GM19240 (cell line): Measurements from ENCODE around the gene STX18.

Experiments
- DNase-seq: peaks from one replicate; pipeline ENCODE4 v3.0.0; 2011; ENCODE audit warnings: low spot score; ENCODE audit not compliant: insufficient read length

Gene STX18

GRCh38 chr4:4386296-4386735 lies 155.5 kb downstream of the STX18 start:
- no peak for DNase-seq

- no peak for DNase-seq
Observed at GRCh38 chr4:4385729-4386295, 156.0 kb downstream of the STX18 start.

GRCh38 chr4:4384837-4385236 lies 157.0 kb downstream of the STX18 start:
- no peak for DNase-seq

- DNase-seq = no peak
Observed at GRCh38 chr4:4383085-4383484, 158.8 kb downstream of the STX18 start.

- DNase-seq = no peak
Observed at GRCh38 chr4:4379540-4380087, 162.2 kb downstream of the STX18 start.

- DNase-seq = no peak
Observed at GRCh38 chr4:4377732-4378460, 164.0 kb downstream of the STX18 start.

- DNase-seq = no peak
Observed at GRCh38 chr4:4377191-4377590, 164.7 kb downstream of the STX18 start.

- DNase-seq = no peak
Observed at GRCh38 chr4:4376074-4376473, 165.8 kb downstream of the STX18 start.

- DNase-seq = no peak
Observed at GRCh38 chr4:4374388-4375098, 167.3 kb downstream of the STX18 start.
